WTC11 (cell line): Measurements from ENCODE around the gene NIP7. TPM values are rescaled to one million over a fixed set of nuclear protein-coding genes. Genes with fewer than 3 reads are reported as not detected.

Experiments
- ATAC-seq: fragments of 200-7000 bp; cut with Tn5 transposase; 2 replicates; pipeline ENCODE4 v1.10.0; 2021; ENCODE audit warnings: mild to moderate bottlenecking, moderate library complexity
- CTCF ChIA-PET: fragments of 300-600 bp; sonication (Branson Sonifier 250); formaldehyde crosslinking; loops from one replicate; lab custom pipeline; 2021; ENCODE audit warnings: antibody characterized with exemption; lab: Charles Lee
- POLR2A ChIA-PET: fragments of 350-600 bp; sonication (Branson Sonifier 250); formaldehyde crosslinking; loops from one replicate; lab custom pipeline; 2021; ENCODE audit warnings: antibody characterized with exemption; lab: Charles Lee
- DNase-seq: peaks from one replicate; pipeline ENCODE4 v3.0.0; 2021; ENCODE audit warnings: low spot score
- H3K27ac Mint-ChIP-seq: 2 replicates; pipeline ENCODE4 v1.8.0; 2021; ENCODE audit warnings: mixed read lengths
- H3K27me3 Mint-ChIP-seq: 2 replicates; pipeline ENCODE4 v1.8.0; 2021; ENCODE audit warnings: low read depth, mild to moderate bottlenecking, moderate library complexity, mixed read lengths
- H3K36me3 Mint-ChIP-seq: 2 replicates; pipeline ENCODE4 v1.8.0; 2021; ENCODE audit warnings: mixed read lengths
- H3K4me1 Mint-ChIP-seq: 2 replicates; pipeline ENCODE4 v1.8.0; 2022; ENCODE audit warnings: mixed read lengths
- H3K4me3 Mint-ChIP-seq: 2 replicates; pipeline ENCODE4 v1.8.0; 2021; ENCODE audit warnings: mild to moderate bottlenecking, moderate library complexity, mixed read lengths
- H3K9me3 Mint-ChIP-seq: 2 replicates; pipeline ENCODE4 v1.8.0; 2021; ENCODE audit warnings: mixed read lengths
- AR ChIP-seq: fragments of 250-450 bp; sonication (Bioruptor Pico); IDR thresholded peaks from 2 replicates; pipeline ENCODE4 v1.9.0; 2021; ENCODE audit warnings: mild to moderate bottlenecking
- ATF2 ChIP-seq: sonication (generic); formaldehyde crosslinking; IDR thresholded peaks from 2 replicates; pipeline ENCODE4 v1.8.1; 2022; ENCODE audit warnings: low read depth, missing genetic modification reagents, borderline replicate concordance
- CDX4 ChIP-seq: fragments of 250-450 bp; sonication (Bioruptor Pico); IDR thresholded peaks from 2 replicates; pipeline ENCODE4 v1.9.0; 2021; ENCODE audit warnings: moderate library complexity, mild to moderate bottlenecking, inconsistent platforms, borderline replicate concordance
- CREB1 ChIP-seq: sonication (generic); formaldehyde crosslinking; IDR thresholded peaks from 2 replicates; pipeline ENCODE4 v1.8.0; 2023; ENCODE audit warnings: mild to moderate bottlenecking, missing genetic modification reagents
- E2F1 ChIP-seq: sonication (generic); formaldehyde crosslinking; IDR thresholded peaks from 2 replicates; pipeline ENCODE4 v1.8.0; 2022; ENCODE audit warnings: mild to moderate bottlenecking, missing genetic modification reagents
- HMGA2 ChIP-seq: fragments of 250-450 bp; sonication (Bioruptor Pico); IDR thresholded peaks from 2 replicates; pipeline ENCODE4 v1.4.0; 2021; ENCODE audit warnings: mild to moderate bottlenecking, moderate library complexity
- PRDM15 ChIP-seq: sonication (generic); formaldehyde crosslinking; IDR thresholded peaks from 2 replicates; pipeline ENCODE4 v1.8.0; 2022; ENCODE audit warnings: missing genetic modification reagents
- TEAD4 ChIP-seq: sonication (generic); formaldehyde crosslinking; IDR thresholded peaks from 2 replicates; pipeline ENCODE4 v1.8.0; 2022; ENCODE audit warnings: mild to moderate bottlenecking, missing genetic modification reagents
- ZNF232 ChIP-seq: sonication (generic); formaldehyde crosslinking; IDR thresholded peaks from 2 replicates; pipeline ENCODE4 v1.8.0; 2022; ENCODE audit warnings: mild to moderate bottlenecking, missing genetic modification reagents
- ZNF281 ChIP-seq: sonication (generic); formaldehyde crosslinking; IDR thresholded peaks from 2 replicates; pipeline ENCODE4 v1.8.0; 2023; ENCODE audit warnings: mild to moderate bottlenecking, missing genetic modification reagents
- ZNF317 ChIP-seq: sonication (generic); formaldehyde crosslinking; IDR thresholded peaks from 2 replicates; pipeline ENCODE4 v1.8.1; 2023; ENCODE audit warnings: low read depth, mild to moderate bottlenecking, moderate library complexity, missing genetic modification reagents, borderline replicate concordance
- ZNF423 ChIP-seq: fragments of 250-450 bp; sonication (Bioruptor Pico); IDR thresholded peaks from 2 replicates; pipeline ENCODE4 v2.1.2; 2022; ENCODE audit warnings: mild to moderate bottlenecking, moderate library complexity
- total RNA-seq: library from RNA; stranded (reverse); gene quantifications from 3 replicates; pipeline ENCODE4 v1.2.3, GENCODE V29; 2021

Gene NIP7
- total RNA-seq, 1 experiment from 2014 or later: 43.7 TPM

- no peak for TF ChIP-seq ATF2 (CRISPR knock-in tag)
- TF ChIP-seq AR (CRISPR knock-in tag): no peak
- TF ChIP-seq CREB1 (CRISPR knock-in tag): no peak
- no peak for TF ChIP-seq ZNF423
Observed at GRCh38 chr16:69384974-69385373, 45.4 kb downstream of the NIP7 start (continued).

GRCh38 chr16:69386596-69386995 is 47.0 kb downstream of the NIP7 start:
- Mint-ChIP-seq H3K4me1 (peaks cover 3% of the 10 kb centered on the region), H3K36me3 (peaks cover 23% of the 10 kb centered on the region), H3K27ac (no peak overlapping the region), H3K9me3 (no peaks in the 10 kb centered on the region), H3K4me3 (peak overlapping the region; percentile 85), H3K27me3 (no peaks in the 10 kb centered on the region)
- ATAC-seq: no peak
- no peak for DNase-seq
- TF ChIP-seq ZNF281 (CRISPR knock-in tag) (no peak), E2F1 (no peak), ZNF232 (no peak), TEAD4 (no peak), HMGA2 (no peak), ZNF317 (no peak), PRDM15 (no peak), CDX4 (CRISPR knock-in tag) (no peak)
- ChIA-PET POLR2A (no interaction called here), CTCF (interaction anchor here (0.6 to 3.5 kb wide), 3 partner anchors 9 to 323 kb away, joined by 3 to 20 read pairs (median 4); no protein-coding TSS in a partner anchor)

Other genes with a start within 250 kb of the NIP7 start
- 54.4 to 66.9 TPM (median 56.0 TPM) in 3 replicates for gene HAS3, start 234.1 kb upstream of the NIP7 start, total RNA-seq
- 115 to 134 TPM (median 132 TPM) in 3 replicates for gene CHTF8, start 207.2 kb upstream of the NIP7 start, total RNA-seq
- 71.0 to 85.7 TPM (median 74.4 TPM) in 3 replicates for gene UTP4, start 207.1 kb upstream of the NIP7 start, total RNA-seq
- 21.0 to 23.7 TPM (median 23.7 TPM) in 3 replicates for gene SNTB2, start 152.6 kb upstream of the NIP7 start, total RNA-seq
- 24.5 to 28.3 TPM (median 25.5 TPM) in 3 replicates for gene VPS4A, start 28.4 kb upstream of the NIP7 start, total RNA-seq
- gene PDF, start 9.2 kb upstream of the NIP7 start, total RNA-seq: 24.0 to 28.2 TPM (median 25.6 TPM) in 3 replicates
- gene COG8, start 208 bp upstream of the NIP7 start, total RNA-seq: 56.5 to 59.5 TPM (median 59.5 TPM) in 3 replicates
- 0.44 to 0.72 TPM (median 0.62 TPM) in 3 replicates for gene TMED6, start 12.0 kb downstream of the NIP7 start, total RNA-seq
- gene TERF2, start 46.2 kb downstream of the NIP7 start, total RNA-seq: 30.0 to 35.7 TPM (median 31.3 TPM) in 3 replicates
- 95.3 to 109 TPM (median 99.7 TPM) in 3 replicates for gene CYB5B, start 84.8 kb downstream of the NIP7 start, total RNA-seq
- 23.2 to 23.7 TPM (median 23.5 TPM) in 3 replicates for gene NFAT5, start 226.2 kb downstream of the NIP7 start, total RNA-seq